ENCODE measurements around the gene TDP2.
"Not testable (repeated sequence)": the region's sequence is repeated elsewhere in the genome, so short reads cannot be mapped to it uniquely, and the experiment has no call there.

Gene TDP2

GRCh38 chr6:24649691-24650090, 17.0 kb downstream of the TDP2 start:
- DNase-seq = no peak

GRCh38 chr6:24648276-24648675, 18.4 kb downstream of the TDP2 start:
- DNase-seq = no peak

- no peak for DNase-seq
Measured at GRCh38 chr6:24646771-24647170, 19.9 kb downstream of the TDP2 start.

GRCh38 chr6:24644377-24644776, 22.3 kb downstream of the TDP2 start:
- no peak for DNase-seq

GRCh38 chr6:24643920-24644319, 22.8 kb downstream of the TDP2 start:
- DNase-seq = no peak

- no peak for DNase-seq
Measured at GRCh38 chr6:24642061-24642460, 24.6 kb downstream of the TDP2 start.

- not testable (repeated sequence) for DNase-seq
Measured at GRCh38 chr6:24640631-24641030, 26.1 kb downstream of the TDP2 start.

GRCh38 chr6:24640166-24640565, 26.5 kb downstream of the TDP2 start:
- no peak for DNase-seq

GRCh38 chr6:24636681-24637080, 30.0 kb downstream of the TDP2 start:
- no peak for DNase-seq

GRCh38 chr6:24632573-24632972, 34.1 kb downstream of the TDP2 start:
- no peak for DNase-seq

GRCh38 chr6:24631671-24632070, 35.0 kb downstream of the TDP2 start:
- DNase-seq = no peak

- DNase-seq = no peak
Measured at GRCh38 chr6:24630856-24631505, 35.7 kb downstream of the TDP2 start.

- no peak for DNase-seq
Measured at GRCh38 chr6:24621626-24622289, 44.9 kb downstream of the TDP2 start.

GRCh38 chr6:24620637-24621036, 46.1 kb downstream of the TDP2 start:
- DNase-seq = no peak

GRCh38 chr6:24619661-24620060, 47.0 kb downstream of the TDP2 start:
- DNase-seq = no peak

- no peak for DNase-seq
Measured at GRCh38 chr6:24614648-24615047, 52.1 kb downstream of the TDP2 start.

- DNase-seq = no peak
Measured at GRCh38 chr6:24614043-24614420, 52.7 kb downstream of the TDP2 start.

GRCh38 chr6:24613361-24614042, 53.2 kb downstream of the TDP2 start:
- no peak for DNase-seq

GRCh38 chr6:24610672-24611071, 56.0 kb downstream of the TDP2 start:
- DNase-seq = no peak

- DNase-seq = no peak
Measured at GRCh38 chr6:24607310-24608105, 59.2 kb downstream of the TDP2 start.

GRCh38 chr6:24606200-24606930, 60.3 kb downstream of the TDP2 start:
- no peak for DNase-seq

GRCh38 chr6:24603241-24603640, 63.5 kb downstream of the TDP2 start:
- no peak for DNase-seq

Data from right kidney (tissue), 1 donor.